HPDE6-E6E7 (cell line): ENCODE results near the gene LARP1B.
"Not testable (repeated sequence)": the region's sequence is repeated elsewhere in the genome, so short reads cannot be mapped to it uniquely, and the experiment has no call there.

Experiments
- DNase-seq: peaks from one replicate; pipeline ENCODE4 v3.0.0; 2011; ENCODE audit warnings: missing footprints; ENCODE audit errors: extremely low spot score

The LARP1B gene

DNA sequence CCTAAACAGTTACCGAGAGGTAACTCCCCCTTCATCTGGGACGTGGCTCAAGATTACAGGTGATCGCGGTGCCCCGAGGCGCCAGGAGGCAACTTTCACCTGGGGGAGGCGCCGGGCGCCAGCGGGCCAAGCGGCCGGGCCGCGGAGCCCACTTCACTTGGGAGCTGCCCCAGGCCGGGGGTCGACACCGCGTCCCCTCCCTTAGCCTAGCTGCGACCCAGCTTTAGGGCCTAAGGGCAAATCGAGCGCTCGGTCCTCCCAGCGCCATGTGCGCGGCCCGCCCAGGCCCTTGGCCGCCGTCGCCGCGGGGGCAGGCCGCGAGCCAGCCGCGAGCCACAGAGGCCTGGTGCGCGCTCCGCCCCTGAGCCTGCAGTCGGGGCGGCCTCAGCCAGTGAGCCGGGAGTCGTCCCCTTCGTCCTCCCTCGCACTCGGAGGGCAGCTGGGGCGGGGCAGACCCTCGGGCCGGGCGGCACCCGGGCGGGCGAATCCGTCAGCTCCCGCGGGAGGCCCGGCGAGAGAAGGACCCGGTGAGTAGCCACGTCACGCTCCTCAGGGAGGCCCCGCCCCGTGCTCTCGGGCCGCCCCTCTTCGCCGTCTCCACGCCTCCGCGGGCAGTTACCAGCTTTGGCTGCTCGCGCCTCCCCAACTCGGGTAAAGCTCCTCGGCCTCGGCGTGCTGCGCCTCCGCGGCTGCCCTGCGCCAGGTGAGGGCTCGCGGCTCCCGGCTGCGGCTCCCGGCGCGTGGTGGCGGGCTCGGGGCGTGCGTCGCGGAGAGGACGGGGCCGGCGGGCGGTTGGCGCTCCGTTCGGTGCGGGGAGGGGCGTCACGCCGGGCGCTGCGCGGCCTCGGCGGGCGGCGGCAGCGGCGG, at the start of gene LARP1B:
TSS of gene LARP1B (plus strand) at position 614 of the 867 bp plus-strand sequence. CDS start 13,640 bp downstream, outside the sequence.
- DNase-seq, result peak; percentile 92

DNA sequence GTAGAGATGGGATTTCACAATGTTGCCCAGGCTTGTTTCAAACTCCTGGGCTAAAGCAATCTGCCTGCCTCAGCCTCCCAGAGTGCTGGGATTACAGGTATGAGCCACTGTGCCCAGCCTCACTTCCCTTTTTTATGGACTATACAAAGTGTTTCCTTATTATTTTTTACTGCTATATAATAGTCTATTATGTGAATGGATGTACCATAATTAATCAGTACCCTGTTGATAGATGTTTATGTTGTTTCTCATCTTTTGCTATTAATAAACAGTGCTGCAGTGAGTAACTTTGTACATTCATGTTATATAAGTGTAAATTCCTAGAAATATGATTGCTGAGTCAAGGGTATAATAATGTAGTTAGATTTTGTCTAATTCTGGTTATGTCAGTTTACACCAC, 35.8 kb upstream of the LARP1B start:
- no peak for DNase-seq

GRCh38 chr4:128029907-128030306, 31.2 kb upstream of the LARP1B start:
- no peak for DNase-seq

DNA sequence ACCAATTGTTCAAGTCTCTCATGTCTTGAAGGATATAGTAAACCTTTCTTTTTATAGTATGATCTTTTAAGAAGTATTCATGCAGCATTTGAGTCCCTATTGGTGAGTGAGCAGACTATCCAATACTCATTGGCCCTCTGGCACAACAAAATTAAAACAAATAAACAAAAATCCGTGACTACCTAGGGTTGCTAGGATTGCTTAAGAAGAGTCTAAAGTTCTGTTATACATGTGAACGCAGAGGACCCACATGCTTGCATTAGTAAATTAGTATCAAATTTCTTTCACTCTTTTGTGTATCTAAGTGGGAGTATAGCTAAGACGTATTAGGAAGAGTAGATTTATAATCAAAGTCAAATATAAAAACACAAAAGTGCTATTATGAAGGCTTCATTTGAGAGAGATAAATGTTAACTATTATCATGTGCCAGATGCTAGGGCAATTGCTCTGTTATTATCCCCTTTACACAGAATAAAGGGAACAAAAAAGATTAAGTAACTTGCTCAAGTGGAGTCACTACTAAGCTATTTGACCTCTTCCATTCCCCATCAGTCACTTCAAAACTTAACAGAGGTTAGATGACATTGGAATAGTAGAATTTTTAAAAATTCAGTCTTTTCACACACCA, 29.2 kb upstream of the LARP1B start:
- DNase-seq, result no peak

DNA sequence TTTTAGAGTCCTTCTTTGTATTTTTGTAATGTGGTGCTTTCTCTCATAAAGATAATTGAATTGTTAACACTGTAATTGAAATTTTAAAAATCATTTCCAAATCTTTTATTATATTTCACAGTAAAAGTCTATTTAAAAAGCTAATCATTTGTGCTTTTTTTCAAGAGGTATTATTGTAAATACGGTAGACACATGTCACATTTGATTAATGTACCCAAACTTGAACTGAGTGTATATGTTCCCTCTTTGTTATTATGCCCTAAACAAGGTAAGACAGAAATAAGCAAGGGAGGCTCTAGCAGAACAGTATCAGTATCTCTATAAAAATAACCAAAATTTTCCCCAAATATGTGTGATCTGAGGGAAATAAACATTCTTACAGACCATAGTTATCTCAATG, 21.5 kb upstream of the LARP1B start:
- no peak for DNase-seq

DNA sequence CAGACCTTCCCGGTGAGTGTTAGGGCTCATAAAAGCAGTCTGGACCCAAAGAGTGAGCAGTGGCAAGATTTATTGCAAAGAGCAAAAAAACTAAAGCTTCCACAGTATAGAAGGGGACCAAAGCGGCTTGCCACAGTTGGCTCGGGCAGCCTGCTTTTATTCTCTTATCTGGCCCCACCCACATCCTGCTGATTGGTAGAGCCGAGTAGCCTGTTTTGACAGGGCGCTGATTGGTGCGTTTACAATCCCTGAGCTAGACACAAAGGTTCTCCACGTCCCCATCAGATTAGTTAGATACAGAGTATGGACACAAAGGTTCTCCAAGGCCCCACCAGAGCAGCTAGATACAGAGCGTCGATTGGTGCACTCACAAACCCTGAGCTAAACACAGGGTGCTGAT, 14.1 kb upstream of the LARP1B start:
- not testable (repeated sequence) for DNase-seq

GRCh38 chr4:128047514-128047913, 13.6 kb upstream of the LARP1B start:
- not testable (repeated sequence) for DNase-seq

DNA sequence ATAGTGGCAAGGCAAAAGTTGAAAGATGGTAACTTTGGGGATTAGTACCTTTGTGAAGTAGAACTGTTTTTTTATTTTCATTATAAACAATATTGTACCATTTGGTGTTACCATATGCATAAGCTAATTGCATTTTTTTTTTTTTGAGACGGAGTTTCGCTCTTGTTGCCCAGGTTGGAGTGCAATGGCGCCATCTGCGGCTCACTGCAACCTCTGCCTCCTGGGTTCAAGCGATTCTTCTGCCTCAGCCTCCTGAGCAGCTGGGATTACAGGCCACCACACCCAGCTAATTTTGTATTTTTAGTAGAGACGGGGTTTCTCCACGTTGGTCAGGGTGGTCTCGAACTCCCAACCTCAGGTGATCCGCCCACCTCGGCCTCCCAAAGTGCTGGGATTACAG, 9.9 kb upstream of the LARP1B start:
- DNase-seq, result not testable (repeated sequence)

DNA sequence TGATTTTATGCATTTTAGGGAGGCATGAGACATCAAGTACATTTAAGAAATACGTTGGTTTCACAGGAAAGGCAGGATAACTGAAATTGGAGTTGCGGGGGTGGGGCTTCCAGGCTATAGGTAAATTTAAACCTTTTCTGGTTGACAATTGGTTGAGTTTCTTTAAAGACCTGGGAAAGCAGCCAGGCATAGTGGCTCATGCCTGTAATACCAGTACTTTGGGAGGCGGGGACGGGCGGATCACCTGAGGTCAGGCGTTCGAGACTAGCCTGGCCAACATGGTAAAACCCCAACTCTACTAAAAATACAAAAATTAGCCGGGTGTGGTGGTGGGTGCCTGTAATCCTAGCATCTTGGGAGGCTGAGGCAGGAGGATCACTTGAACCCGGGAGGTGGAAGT, 6.2 kb upstream of the LARP1B start:
- DNase-seq, result not testable (repeated sequence)

- not testable (repeated sequence) for DNase-seq
Measured at GRCh38 chr4:128055441-128056206, 5.5 kb upstream of the LARP1B start.

DNA sequence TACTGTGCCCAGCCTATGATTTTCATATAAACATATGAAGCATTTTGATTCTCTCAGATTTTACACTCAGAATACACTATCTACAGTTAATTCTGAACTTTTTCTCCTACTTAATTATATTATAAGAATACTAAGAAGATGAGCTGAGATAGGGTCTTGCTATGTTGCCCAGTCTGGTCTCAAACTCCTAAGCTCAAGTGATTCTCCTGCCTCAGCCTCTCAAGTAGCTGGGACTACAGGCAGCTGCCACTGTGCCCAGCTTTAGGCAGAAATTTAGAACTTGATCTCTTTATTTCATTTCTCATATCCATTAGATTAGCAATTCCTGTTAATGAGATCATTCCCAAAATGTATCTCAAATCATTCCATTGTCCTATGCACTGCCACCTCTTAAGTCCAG, 4.7 kb upstream of the LARP1B start:
- no peak for DNase-seq

DNA sequence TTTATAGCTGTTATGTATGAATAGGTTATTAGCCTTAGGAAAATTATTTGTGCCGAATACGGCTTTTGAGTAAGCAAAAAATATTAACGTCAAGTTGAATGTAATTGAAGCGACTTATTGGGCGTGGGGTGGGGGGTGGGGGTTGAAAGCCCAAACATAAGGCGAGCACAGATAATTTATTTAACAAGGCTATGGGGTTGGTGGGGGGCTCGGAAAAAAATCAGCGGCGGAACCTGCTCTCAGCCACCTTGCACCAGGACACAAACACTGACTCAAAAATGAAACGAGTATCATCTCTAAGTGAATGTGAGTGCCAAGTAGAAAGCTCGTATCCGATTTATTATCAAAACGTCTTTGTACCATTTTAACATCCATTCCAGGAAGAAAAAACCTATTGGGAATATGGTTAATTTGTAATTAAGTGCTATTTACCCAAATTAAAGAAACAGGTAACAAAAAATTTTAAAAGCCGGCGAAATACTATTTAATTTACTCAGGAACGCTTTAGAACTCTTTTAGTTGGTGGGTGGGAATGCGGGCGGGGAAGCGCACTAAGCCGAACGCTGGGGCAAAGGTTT, 902 bp upstream of the LARP1B start:
- DNase-seq, result no peak

DNA sequence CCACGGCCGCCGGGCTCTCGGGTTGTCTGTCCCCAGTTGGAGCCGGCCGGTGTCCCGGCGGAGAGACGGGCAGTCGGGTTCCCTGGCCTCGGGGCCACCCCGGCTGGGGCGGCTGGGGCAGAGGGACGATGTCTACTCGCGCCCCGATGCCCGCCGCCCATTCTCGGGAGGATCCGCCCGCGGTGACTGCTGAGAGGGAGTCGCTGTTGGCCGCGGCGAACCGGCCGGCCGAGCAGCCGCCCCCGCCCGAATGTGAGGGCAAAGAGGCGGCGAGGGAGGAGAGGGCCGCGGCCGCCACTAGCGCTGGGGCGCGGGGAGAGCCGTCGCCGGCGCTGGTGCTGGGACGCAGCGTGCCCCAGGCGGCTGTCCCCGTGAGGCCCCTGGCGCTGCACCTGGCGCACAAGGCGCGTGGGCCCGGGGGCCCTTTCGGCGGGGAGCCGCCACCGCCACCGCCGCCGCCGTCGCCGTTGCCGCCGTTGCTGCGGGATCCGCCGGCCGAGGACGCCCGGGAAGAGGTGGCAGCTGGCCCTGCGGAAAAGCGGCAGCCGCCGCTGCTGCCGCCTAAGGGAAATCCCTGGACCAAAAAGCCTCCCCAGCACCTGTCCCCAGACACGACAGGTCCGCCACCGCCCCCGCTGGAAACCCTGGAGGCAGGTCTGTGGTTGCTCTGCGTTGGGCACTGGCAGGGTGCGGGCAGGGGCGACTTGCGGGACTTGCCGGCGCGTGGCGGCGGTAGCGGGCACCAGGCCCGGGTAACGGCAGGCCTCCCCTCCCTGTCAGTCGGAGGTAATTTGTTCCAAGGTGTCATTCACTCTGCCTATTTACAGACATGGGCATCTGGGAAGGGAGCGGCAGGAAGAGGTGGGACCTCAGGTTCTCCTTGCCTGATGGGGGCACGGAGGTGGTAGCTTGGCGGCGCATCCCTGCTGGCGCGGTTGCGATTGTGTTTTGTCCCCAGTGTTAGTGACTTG, 739 bp downstream of the LARP1B start:
- DNase-seq, result peak; percentile 36

DNA sequence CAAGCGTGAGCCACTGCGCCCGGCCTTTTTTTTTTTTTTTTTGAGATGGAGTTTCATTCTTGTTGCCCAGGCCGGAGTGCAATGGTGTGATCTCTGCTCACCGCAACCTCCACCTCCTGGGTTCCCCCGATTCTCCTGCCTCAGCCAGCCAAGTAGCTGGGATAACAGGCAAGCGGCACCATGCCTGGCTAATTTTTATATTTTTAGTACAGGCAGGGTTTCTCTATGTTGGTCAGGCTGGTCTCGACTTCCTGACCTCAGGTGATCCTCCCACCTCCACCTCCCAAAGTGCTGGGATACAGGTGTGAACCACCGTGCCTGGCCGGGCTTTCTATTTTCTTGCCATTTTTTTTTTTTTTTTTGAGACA, 5.3 kb downstream of the LARP1B start:
- DNase-seq, result not testable (repeated sequence)

GRCh38 chr4:128068918-128069317, 7.8 kb downstream of the LARP1B start:
- no peak for DNase-seq

DNA sequence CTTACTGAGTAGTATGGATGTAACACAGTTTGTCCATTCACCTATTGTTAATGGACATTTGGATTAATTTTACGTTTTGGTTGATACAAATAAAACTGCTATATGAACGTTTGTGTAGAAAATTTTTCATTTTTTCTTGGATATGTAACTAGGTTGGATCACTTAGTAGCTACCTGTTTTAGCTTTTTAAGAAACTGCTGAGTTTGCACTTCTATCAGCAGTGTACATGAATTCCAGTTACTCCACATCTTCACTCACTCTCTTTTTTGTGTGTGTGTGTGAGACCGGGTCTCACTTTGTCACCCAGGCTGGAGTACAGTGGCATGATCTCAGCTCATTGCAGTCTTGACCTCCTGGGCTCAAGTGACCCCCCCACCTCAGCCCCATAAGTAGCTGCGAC, 15.4 kb downstream of the LARP1B start:
- no peak for DNase-seq

DNA sequence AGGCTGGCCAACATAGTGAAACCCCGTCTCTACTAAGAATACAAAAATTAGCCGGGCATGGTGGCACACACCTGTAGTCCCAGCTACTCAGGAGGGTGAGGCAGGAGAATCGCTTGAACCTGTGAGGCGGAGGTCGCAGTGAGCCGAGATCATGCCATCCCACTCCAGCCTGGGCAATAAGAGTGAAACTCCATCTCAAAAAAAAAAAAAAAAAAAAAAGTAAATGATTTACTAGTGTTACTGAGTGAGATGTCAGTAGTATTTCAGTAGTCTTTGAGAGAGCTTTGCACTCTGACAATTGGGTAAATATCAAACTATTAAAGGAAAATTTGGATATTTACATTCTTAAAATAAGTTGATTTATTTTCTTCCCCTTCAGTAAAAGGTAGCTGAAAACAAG, 34.2 kb downstream of the LARP1B start:
- DNase-seq, result not testable (repeated sequence)

- no peak for DNase-seq
Measured at GRCh38 chr4:128107766-128108165, 46.7 kb downstream of the LARP1B start.

GRCh38 chr4:128123036-128123435, 61.9 kb downstream of the LARP1B start:
- no peak for DNase-seq

GRCh38 chr4:128130621-128131020, 69.5 kb downstream of the LARP1B start:
- DNase-seq, result no peak

DNA sequence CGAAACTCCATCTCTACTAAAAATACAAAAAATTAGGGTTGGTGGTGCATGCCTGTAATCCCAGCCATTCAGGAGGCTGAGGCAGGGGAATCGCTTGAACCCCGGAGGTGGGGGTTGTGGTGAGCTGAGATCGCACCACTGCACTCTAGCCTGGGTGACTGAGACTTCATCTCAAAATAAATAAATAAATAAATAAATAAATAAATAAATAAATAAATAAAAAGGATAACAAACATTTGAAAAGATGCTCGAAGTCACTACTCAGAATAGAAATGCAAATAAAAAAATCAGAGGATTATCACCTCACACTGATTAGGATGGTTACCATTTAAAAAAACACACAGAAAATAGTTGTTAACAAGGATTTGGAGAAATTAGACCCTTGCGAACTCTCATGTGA, 73.8 kb downstream of the LARP1B start:
- no peak for DNase-seq
